GM23338 (cell line): ENCODE measurements around the gene DNAJC11.

Source experiments
- CREB1 ChIP-seq: fragments of 250-450 bp; sonication (Bioruptor Pico); IDR thresholded peaks from 2 replicates; pipeline ENCODE4 v1.5.0; 2020; ENCODE audit warnings: low read depth, mild to moderate bottlenecking, moderate library complexity
- CTCF ChIP-seq, 2 experiments: fragments of 200-600 bp in 1 of 2; sonication (generic) in 1 of 2; conservative IDR thresholded peaks; 2 replicates each; pipeline versions ENCODE4 v1.5.1 to v1.6.1; 2016 to 2017; ENCODE audit warnings: antibody characterized with exemption in 2 of 2, low read depth in 2 of 2, mild to moderate bottlenecking in 2 of 2, moderate library complexity in 1 of 2
- JUNB ChIP-seq: IDR thresholded peaks from one replicate; pipeline ENCODE4 v1.6.1; 2016; ENCODE audit warnings: antibody characterized with exemption; ENCODE audit not compliant: unreplicated experiment
- POLR2AphosphoS5 ChIP-seq: IDR thresholded peaks from 2 replicates; pipeline ENCODE4 v1.6.1; 2016; ENCODE audit warnings: antibody characterized with exemption, low read depth

GRCh38 chr1:6668503-6668902 lies 33.1 kb downstream of the DNAJC11 start:
- TF ChIP-seq CTCF (conservative IDR thresholded peaks at IDR 0.05; ENCODE audit: low read depth in 2 of 2) (no peak), CREB1 (CRISPR knock-in tag) (no peak), JUNB (no peak), POLR2AphosphoS5 (no peak)
